ENCODE results near the gene PTPRA. TPM values are rescaled to one million over a fixed set of nuclear protein-coding genes. Genes with fewer than 3 reads are reported as not detected.
"Not testable (repeated sequence)": the region's sequence is repeated elsewhere in the genome, so short reads cannot be mapped to it uniquely, and the experiment has no call there.

The PTPRA gene
- polyA plus RNA-seq, 2 donors: 11.5 to 21.7 TPM

GRCh38 chr20:3047486-3048419, 174.5 kb downstream of the PTPRA start:
- Histone ChIP-seq H3K27ac (ENCODE audit: low read depth in 2 of 2, low read length in 1 of 2) (no peak overlapping the region), H3K4me3 (ENCODE audit: low read depth in 1 of 2, low read length in 2 of 2) (no peak overlapping the region), H3K36me3 (ENCODE audit: control insufficient read depth in 2 of 2, insufficient read depth in 2 of 2, low read length in 1 of 2) (peaks cover 0 to 13% of the 10 kb centered on the region in 2 donors), H3K9me3 (ENCODE audit: control insufficient read depth in 2 of 2, insufficient read depth in 1 of 2, low read depth in 1 of 2, low read length in 1 of 2) (no peaks in the 10 kb centered on the region), H3K27me3 (ENCODE audit: control insufficient read depth in 1 of 2, insufficient read depth in 2 of 2, low read length in 2 of 2) (no peaks in the 10 kb centered on the region), H3K4me1 (ENCODE audit: control insufficient read depth in 2 of 2, insufficient read depth in 2 of 2, low read length in 1 of 2) (peaks cover 0 to 4% of the 10 kb centered on the region in 2 donors)
- WGBS, 2 donors: 83 to 84% methylated on average over 14 of the region's 14 CpGs

DNA sequence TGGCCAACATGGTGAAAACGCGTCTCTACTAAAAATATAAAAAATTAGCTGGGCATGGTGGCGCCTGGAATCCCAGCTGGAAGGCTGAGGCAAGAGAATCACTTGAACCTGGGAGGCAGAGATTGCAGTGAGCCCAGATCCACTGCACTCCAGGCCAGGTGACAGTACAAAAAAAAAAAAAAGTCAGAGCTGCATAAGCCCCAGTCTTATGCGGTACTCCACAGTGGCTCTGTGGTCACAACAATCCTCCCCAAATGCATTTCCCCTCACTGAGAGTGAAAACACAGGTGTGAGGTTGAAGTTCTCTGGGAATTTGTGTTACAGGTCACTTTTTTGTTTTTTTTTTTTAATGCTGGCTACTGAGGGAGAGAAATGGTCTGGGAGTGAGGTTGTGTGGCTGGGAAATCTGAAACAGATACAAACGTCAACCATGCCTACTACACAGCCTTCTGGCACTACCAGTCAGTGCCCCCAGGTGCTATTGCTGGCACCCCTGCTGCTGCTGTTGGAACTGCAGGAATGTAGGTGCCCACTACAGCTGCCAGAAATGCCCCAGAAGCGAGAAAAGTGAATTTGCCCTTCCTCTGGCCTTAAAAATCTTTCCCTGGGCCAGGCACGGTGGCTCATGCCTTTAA, 178.2 kb downstream of the PTPRA start:
- H3K27me3 ChIP-seq (ENCODE audit: control insufficient read depth in 1 of 2, insufficient read depth in 2 of 2, low read length in 2 of 2): no peaks in the 10 kb centered on the region
- peaks cover 0 to 13% of the 10 kb centered on the region in 2 donors for H3K36me3 ChIP-seq (ENCODE audit: control insufficient read depth in 2 of 2, insufficient read depth in 2 of 2, low read length in 1 of 2)
- 54% methylated on average over 7 of the region's 7 CpGs for WGBS, 2 donors
- no peak overlapping the region for H3K4me3 ChIP-seq (ENCODE audit: low read depth in 1 of 2, low read length in 2 of 2)
- H3K4me1 ChIP-seq (ENCODE audit: control insufficient read depth in 2 of 2, insufficient read depth in 2 of 2, low read length in 1 of 2): no peaks in the 10 kb centered on the region
- H3K27ac ChIP-seq (ENCODE audit: low read depth in 2 of 2, low read length in 1 of 2): no peak overlapping the region
- no peaks in the 10 kb centered on the region for H3K9me3 ChIP-seq (ENCODE audit: control insufficient read depth in 2 of 2, insufficient read depth in 1 of 2, low read depth in 1 of 2, low read length in 1 of 2)

- no peaks in the 10 kb centered on the region for H3K36me3 ChIP-seq (ENCODE audit: control insufficient read depth in 2 of 2, insufficient read depth in 2 of 2, low read length in 1 of 2)
Observed at GRCh38 chr20:3059489-3059888, 186.2 kb downstream of the PTPRA start.

GRCh38 chr20:3064119-3064518, 190.8 kb downstream of the PTPRA start:
- 76 to 83% methylated on average over 6 of the region's 6 CpGs for WGBS, 2 donors
- H3K27ac ChIP-seq (ENCODE audit: low read depth in 2 of 2, low read length in 1 of 2); H3K9me3 ChIP-seq (ENCODE audit: control insufficient read depth in 2 of 2, insufficient read depth in 1 of 2, low read depth in 1 of 2, low read length in 1 of 2); H3K36me3 ChIP-seq (ENCODE audit: control insufficient read depth in 2 of 2, insufficient read depth in 2 of 2, low read length in 1 of 2); H3K27me3 ChIP-seq (ENCODE audit: control insufficient read depth in 1 of 2, insufficient read depth in 2 of 2, low read length in 2 of 2); H3K4me1 ChIP-seq (ENCODE audit: control insufficient read depth in 2 of 2, insufficient read depth in 2 of 2, low read length in 1 of 2); H3K4me3 ChIP-seq (ENCODE audit: low read depth in 1 of 2, low read length in 2 of 2): not testable (repeated sequence)

More at GRCh38 chr20:3059489-3059888, 186.2 kb downstream of the PTPRA start:
- H3K27me3 ChIP-seq (ENCODE audit: control insufficient read depth in 1 of 2, insufficient read depth in 2 of 2, low read length in 2 of 2): no peaks in the 10 kb centered on the region
- H3K4me1 ChIP-seq (ENCODE audit: control insufficient read depth in 2 of 2, insufficient read depth in 2 of 2, low read length in 1 of 2): no peaks in the 10 kb centered on the region
- H3K4me3 ChIP-seq (ENCODE audit: low read depth in 1 of 2, low read length in 2 of 2): no peak overlapping the region
- no peaks in the 10 kb centered on the region for H3K9me3 ChIP-seq (ENCODE audit: control insufficient read depth in 2 of 2, insufficient read depth in 1 of 2, low read depth in 1 of 2, low read length in 1 of 2)
- 91 to 94% methylated on average over 3 of the region's 3 CpGs for WGBS, 2 donors
- H3K27ac ChIP-seq (ENCODE audit: low read depth in 2 of 2, low read length in 1 of 2): no peak overlapping the region

DNA sequence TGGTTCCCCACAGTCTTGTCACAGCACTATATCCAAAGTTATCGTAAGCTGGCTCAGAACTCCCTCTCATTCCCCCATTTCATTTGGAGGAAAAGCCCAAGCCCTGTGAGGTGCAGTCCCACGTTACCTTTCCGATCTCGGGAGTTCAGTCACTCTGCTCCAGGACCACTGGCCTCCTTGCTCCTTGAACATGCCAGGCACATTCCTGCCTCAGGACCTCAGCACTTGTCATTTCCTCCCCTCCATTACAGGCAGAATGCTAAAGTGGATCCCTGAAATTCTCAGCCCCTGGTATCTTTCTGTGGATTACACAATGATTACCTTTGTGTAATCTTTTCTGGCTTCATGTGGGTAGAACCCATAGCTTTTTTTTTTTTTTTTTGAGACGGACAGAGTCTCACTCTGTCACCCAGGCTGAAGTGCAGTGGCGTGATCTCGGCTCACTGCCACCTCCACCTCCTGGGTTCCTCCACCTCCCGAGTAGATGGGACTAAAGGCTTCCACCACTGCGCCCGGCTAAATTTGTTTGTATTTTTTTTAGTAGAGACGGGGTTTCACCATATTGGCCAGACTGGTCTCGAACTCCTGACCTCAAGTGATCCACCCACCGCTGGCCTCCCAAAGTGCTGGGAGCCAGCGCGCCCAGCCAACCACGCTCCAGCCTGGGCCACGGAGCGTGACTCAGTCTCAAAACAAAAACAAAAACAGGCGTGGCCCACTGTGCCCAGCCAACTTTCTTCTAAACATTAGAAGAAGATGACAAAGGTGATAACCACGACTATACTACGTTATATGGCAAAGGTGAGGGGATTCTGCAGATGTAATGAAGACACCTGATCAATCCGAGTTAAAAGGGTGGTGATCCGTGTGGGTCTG, 194.1 kb downstream of the PTPRA start:
- H3K9me3 ChIP-seq (ENCODE audit: control insufficient read depth in 2 of 2, insufficient read depth in 1 of 2, low read depth in 1 of 2, low read length in 1 of 2): no peaks in the 10 kb centered on the region
- peaks cover 0 to 4% of the 10 kb centered on the region in 2 donors for H3K4me1 ChIP-seq (ENCODE audit: control insufficient read depth in 2 of 2, insufficient read depth in 2 of 2, low read length in 1 of 2)
- no peak overlapping the region for H3K4me3 ChIP-seq (ENCODE audit: low read depth in 1 of 2, low read length in 2 of 2)
- H3K27me3 ChIP-seq (ENCODE audit: control insufficient read depth in 1 of 2, insufficient read depth in 2 of 2, low read length in 2 of 2): no peaks in the 10 kb centered on the region
- H3K36me3 ChIP-seq (ENCODE audit: control insufficient read depth in 2 of 2, insufficient read depth in 2 of 2, low read length in 1 of 2): no peaks in the 10 kb centered on the region
- no peak overlapping the region for H3K27ac ChIP-seq (ENCODE audit: low read depth in 2 of 2, low read length in 1 of 2)
- 77 to 84% methylated on average over 23 of the region's 23 CpGs for whole genome bisulfite sequencing, 2 donors

DNA sequence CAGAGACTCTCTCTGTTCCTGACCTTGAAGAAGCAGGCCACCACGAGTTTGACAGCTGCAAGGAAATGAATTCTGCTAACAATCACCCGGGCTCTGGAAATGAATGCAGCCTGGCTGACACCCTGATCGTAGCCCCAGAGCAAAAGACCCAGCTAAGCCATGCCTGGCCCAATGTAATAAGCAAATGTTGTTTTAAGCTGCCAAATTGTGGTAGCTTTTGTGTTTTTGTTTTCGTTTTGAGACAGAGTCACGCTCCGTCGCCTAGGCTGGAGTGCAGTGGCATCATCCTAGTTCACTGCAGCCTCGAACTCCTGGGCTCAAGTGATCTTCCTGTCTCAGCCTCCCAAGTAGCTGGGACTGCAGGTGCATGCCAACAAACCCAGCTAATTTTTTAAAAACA, 194.8 kb downstream of the PTPRA start:
- H3K36me3 ChIP-seq (ENCODE audit: control insufficient read depth in 2 of 2, insufficient read depth in 2 of 2, low read length in 1 of 2): no peaks in the 10 kb centered on the region
- peaks cover 0 to 4% of the 10 kb centered on the region in 2 donors for H3K4me1 ChIP-seq (ENCODE audit: control insufficient read depth in 2 of 2, insufficient read depth in 2 of 2, low read length in 1 of 2)
- H3K9me3 ChIP-seq (ENCODE audit: control insufficient read depth in 2 of 2, insufficient read depth in 1 of 2, low read depth in 1 of 2, low read length in 1 of 2): no peaks in the 10 kb centered on the region
- H3K27ac ChIP-seq (ENCODE audit: low read depth in 2 of 2, low read length in 1 of 2): no peak overlapping the region
- H3K27me3 ChIP-seq (ENCODE audit: control insufficient read depth in 1 of 2, insufficient read depth in 2 of 2, low read length in 2 of 2): no peaks in the 10 kb centered on the region
- WGBS, 2 donors: 56 to 70% methylated on average over 8 of the region's 8 CpGs
- H3K4me3 ChIP-seq (ENCODE audit: low read depth in 1 of 2, low read length in 2 of 2): no peak overlapping the region

GRCh38 chr20:3068986-3069900, 196.0 kb downstream of the PTPRA start:
- Histone ChIP-seq H3K9me3 (ENCODE audit: control insufficient read depth in 2 of 2, insufficient read depth in 1 of 2, low read depth in 1 of 2, low read length in 1 of 2) (no peaks in the 10 kb centered on the region), H3K4me3 (ENCODE audit: low read depth in 1 of 2, low read length in 2 of 2) (no peak overlapping the region), H3K27ac (ENCODE audit: low read depth in 2 of 2, low read length in 1 of 2) (no peak overlapping the region), H3K4me1 (ENCODE audit: control insufficient read depth in 2 of 2, insufficient read depth in 2 of 2, low read length in 1 of 2) (peaks cover 0 to 4% of the 10 kb centered on the region in 2 donors), H3K36me3 (ENCODE audit: control insufficient read depth in 2 of 2, insufficient read depth in 2 of 2, low read length in 1 of 2) (no peaks in the 10 kb centered on the region), H3K27me3 (ENCODE audit: control insufficient read depth in 1 of 2, insufficient read depth in 2 of 2, low read length in 2 of 2) (no peaks in the 10 kb centered on the region)
- 82% methylated on average over 8 of the region's 8 CpGs for WGBS, 2 donors

DNA sequence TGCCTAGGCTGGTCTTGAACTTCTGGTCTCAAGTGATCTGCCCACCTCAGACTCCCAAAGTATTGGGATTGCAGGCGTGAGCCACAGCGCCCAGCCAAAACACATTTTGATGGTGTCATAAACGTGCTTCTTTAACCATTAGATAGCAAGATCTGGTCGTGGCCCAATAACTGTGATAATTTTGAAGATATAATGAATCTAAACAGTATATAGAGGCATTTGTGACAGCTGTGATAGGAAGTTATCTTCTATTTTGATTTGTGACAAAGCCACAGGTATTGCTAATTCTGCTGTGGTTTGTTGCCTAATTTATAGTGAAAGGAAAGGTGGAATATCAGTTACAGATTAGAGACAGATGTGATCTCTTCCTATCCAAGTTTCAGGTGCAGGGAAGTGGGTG, 197.4 kb downstream of the PTPRA start:
- H3K27me3 ChIP-seq (ENCODE audit: control insufficient read depth in 1 of 2, insufficient read depth in 2 of 2, low read length in 2 of 2): no peaks in the 10 kb centered on the region
- H3K27ac ChIP-seq (ENCODE audit: low read depth in 2 of 2, low read length in 1 of 2): no peak overlapping the region
- H3K9me3 ChIP-seq (ENCODE audit: control insufficient read depth in 2 of 2, insufficient read depth in 1 of 2, low read depth in 1 of 2, low read length in 1 of 2): no peaks in the 10 kb centered on the region
- peaks cover 0 to 4% of the 10 kb centered on the region in 2 donors for H3K4me1 ChIP-seq (ENCODE audit: control insufficient read depth in 2 of 2, insufficient read depth in 2 of 2, low read length in 1 of 2)
- no peaks in the 10 kb centered on the region for H3K36me3 ChIP-seq (ENCODE audit: control insufficient read depth in 2 of 2, insufficient read depth in 2 of 2, low read length in 1 of 2)
- H3K4me3 ChIP-seq (ENCODE audit: low read depth in 1 of 2, low read length in 2 of 2): no peak overlapping the region
- WGBS, 2 donors: 85 to 89% methylated on average over 4 of the region's 4 CpGs

Data from esophagus (tissue), 2 donors.